OCI-LY7 (cell line): ENCODE measurements around the gene LPCAT1.
"Not testable (repeated sequence)": the region's sequence is repeated elsewhere in the genome, so short reads cannot be mapped to it uniquely, and the experiment has no call there.

ENCODE experiments used
- EZH2phosphoT487 ChIP-seq: fragments of 200-600 bp; sonication (generic); IDR thresholded peaks from 2 replicates; pipeline ENCODE4 v1.6.1; 2018; ENCODE audit warnings: low read depth, borderline replicate concordance, mild to moderate bottlenecking, mixed run types, antibody characterized with exemption, low read length, moderate library complexity, mixed read lengths
- TF ChIP-seq, protein P1 (sequence below): fragments of 200-600 bp; sonication (generic); conservative IDR thresholded peaks from 2 replicates; pipeline ENCODE4 v1.5.1; 2014; ENCODE audit warnings: mild to moderate bottlenecking, antibody characterized with exemption, low read length, moderate library complexity, mixed read lengths

- TF ChIP-seq, protein P1, sequence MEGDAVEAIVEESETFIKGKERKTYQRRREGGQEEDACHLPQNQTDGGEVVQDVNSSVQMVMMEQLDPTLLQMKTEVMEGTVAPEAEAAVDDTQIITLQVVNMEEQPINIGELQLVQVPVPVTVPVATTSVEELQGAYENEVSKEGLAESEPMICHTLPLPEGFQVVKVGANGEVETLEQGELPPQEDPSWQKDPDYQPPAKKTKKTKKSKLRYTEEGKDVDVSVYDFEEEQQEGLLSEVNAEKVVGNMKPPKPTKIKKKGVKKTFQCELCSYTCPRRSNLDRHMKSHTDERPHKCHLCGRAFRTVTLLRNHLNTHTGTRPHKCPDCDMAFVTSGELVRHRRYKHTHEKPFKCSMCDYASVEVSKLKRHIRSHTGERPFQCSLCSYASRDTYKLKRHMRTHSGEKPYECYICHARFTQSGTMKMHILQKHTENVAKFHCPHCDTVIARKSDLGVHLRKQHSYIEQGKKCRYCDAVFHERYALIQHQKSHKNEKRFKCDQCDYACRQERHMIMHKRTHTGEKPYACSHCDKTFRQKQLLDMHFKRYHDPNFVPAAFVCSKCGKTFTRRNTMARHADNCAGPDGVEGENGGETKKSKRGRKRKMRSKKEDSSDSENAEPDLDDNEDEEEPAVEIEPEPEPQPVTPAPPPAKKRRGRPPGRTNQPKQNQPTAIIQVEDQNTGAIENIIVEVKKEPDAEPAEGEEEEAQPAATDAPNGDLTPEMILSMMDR = not testable (repeated sequence)
- TF ChIP-seq EZH2phosphoT487 = not testable (repeated sequence)
These were observed 101.2 kb downstream of the LPCAT1 start for GRCh38 chr5:1422522-1422921.
